ENCODE data around the gene UQCRHL.
"Not testable (repeated sequence)": the region's sequence is repeated elsewhere in the genome, so short reads cannot be mapped to it uniquely, and the experiment has no call there.

The UQCRHL gene
- long read RNA-seq, donor 1, transcript UQCRHL-201 (1 exons, 2,180 nt): major isoform, 12 of 12 reads
- long read RNA-seq, donor 1, partial matches to known transcripts: 0 of 12 reads
- long read RNA-seq, donor 1, other reads (novel, unspliced or antisense): 0 of 12 reads
- long read RNA-seq, donor 2, transcript UQCRHL-201 (1 exons, 2,180 nt): major isoform, 10 of 10 reads
- long read RNA-seq, donor 2, partial matches to known transcripts: 0 of 10 reads
- long read RNA-seq, donor 2, other reads (novel, unspliced or antisense): 0 of 10 reads
- long read RNA-seq, donor 3, transcript UQCRHL-201 (1 exons, 2,180 nt): major isoform, 7 of 7 reads
- long read RNA-seq, donor 3, partial matches to known transcripts: 0 of 7 reads
- long read RNA-seq, donor 3, other reads (novel, unspliced or antisense): 0 of 7 reads
- long read RNA-seq, donor 4, transcript UQCRHL-201 (1 exons, 2,180 nt): major isoform, 11 of 11 reads
- long read RNA-seq, donor 4, partial matches to known transcripts: 0 of 11 reads
- long read RNA-seq, donor 4, other reads (novel, unspliced or antisense): 0 of 11 reads
- long read RNA-seq, donor 5, transcript UQCRHL-201 (1 exons, 2,180 nt): major isoform, 13 of 13 reads
- long read RNA-seq, donor 5, partial matches to known transcripts: 0 of 13 reads
- long read RNA-seq, donor 5, other reads (novel, unspliced or antisense): 0 of 13 reads
- long read RNA-seq, donor 6, transcript UQCRHL-201 (1 exons, 2,180 nt): major isoform, 7 of 7 reads
- long read RNA-seq, donor 6, partial matches to known transcripts: 0 of 7 reads
- long read RNA-seq, donor 6, other reads (novel, unspliced or antisense): 0 of 7 reads
- long read RNA-seq, donor 7, transcript UQCRHL-201 (1 exons, 2,180 nt): major isoform, 13 of 13 reads
- long read RNA-seq, donor 7, partial matches to known transcripts: 0 of 13 reads
- long read RNA-seq, donor 7, other reads (novel, unspliced or antisense): 0 of 13 reads
- long read RNA-seq, donor 8, transcript UQCRHL-201 (1 exons, 2,180 nt): major isoform, 6 of 6 reads
- long read RNA-seq, donor 8, partial matches to known transcripts: 0 of 6 reads
- long read RNA-seq, donor 8, other reads (novel, unspliced or antisense): 0 of 6 reads

DNA sequence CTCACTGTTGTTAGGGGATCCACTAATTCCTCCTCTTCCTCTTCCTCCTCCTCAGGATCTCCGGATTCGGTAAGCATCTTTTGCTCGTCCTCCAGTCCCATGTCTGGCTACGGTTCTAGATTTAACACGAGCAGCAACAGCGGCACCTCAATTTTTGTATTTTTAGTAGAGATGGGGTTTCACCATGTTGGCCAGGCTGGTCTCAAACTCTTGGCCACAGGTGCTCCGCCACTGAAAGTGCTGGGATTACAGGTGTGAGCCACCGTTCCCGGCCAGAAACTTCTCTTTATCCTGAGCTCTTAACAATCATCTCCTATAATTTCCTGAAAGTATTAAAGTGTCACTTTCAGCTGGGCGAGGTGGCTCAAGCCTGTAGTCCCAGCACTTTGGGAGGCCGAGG, at the start of gene UQCRHL:
Gene UQCRHL (minus strand): TSS at position 101 of the 400 bp plus-strand sequence. CDS start 0 bp downstream, at position 101.
- not testable (repeated sequence) for DNase-seq

DNA sequence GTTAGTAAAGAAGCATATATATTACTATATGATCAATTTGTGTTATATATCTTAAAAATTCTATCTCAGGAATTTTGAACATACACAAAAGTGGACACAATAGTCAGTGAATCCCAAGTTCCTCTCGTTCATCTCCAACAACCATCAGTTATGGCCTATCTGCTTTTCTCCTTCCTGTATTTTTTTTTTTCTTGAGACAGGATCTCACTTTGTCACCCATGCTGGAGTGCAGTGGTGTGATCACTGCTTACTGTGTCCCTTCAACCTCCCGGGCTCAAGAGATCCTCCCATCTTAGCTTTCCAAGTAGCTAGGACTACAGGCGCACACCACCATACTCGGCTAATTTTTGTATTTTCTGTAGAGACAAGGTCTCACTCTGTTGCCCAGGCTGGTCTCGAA, 49.4 kb upstream of the UQCRHL start:
- no peak for DNase-seq

DNA sequence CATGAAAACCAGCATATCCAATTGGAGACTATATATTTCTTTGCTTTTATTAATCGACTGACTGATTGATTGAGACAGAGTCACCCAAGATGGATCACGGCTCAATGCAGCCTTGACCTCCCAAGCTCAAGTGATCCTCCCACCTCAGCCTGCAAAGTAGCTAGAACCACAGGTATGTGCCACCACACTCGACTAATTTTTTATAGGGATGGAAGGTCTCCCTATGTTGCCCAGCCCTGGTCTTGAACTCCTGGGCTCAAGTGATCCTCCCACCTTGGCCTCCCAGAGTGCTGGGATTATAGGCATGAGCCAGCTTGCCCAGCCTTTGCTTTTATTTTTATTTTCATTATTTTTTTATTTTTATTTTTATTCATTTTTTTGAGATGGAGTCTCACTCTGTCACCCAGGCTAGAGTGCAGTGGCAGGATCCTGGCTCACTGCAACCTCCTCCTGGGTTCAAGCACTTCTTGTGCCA, 45.4 kb upstream of the UQCRHL start:
- no peak for DNase-seq

DNA sequence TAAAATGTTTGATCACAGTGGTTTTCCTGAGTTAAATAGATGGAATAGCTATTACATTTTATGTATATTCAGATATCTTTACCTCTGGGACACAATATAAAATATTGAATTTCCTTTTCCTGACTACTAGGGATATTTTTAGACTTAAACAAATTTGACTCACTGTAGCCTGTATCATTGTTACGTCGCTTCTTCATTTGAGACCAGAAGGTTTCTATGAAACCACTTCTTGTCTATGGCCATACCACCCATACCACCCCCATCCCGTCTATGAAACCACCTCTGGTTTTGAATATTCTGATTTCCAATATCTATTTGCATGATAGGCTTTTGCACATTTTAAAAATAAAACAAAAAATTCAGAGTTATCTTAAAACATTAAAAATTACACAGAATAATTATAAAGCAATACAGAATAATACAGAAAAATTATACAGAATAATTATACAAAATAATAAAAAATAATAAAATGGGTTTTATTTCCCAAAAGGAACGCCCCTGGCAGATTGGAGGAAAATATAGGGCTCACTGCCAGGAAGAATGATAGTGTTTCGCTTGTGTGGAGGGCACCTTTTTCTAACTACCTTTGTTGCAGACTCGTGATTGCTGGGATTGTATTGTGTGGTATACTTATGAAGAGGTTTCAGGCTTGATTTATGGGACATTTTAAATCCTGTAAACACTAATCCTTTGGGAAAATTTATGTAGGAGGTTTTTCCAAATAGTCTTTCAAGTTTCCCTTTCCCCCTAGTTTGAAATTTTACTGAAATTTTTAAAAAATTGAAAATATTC, 44.8 kb upstream of the UQCRHL start:
- DNase-seq: no peak

DNA sequence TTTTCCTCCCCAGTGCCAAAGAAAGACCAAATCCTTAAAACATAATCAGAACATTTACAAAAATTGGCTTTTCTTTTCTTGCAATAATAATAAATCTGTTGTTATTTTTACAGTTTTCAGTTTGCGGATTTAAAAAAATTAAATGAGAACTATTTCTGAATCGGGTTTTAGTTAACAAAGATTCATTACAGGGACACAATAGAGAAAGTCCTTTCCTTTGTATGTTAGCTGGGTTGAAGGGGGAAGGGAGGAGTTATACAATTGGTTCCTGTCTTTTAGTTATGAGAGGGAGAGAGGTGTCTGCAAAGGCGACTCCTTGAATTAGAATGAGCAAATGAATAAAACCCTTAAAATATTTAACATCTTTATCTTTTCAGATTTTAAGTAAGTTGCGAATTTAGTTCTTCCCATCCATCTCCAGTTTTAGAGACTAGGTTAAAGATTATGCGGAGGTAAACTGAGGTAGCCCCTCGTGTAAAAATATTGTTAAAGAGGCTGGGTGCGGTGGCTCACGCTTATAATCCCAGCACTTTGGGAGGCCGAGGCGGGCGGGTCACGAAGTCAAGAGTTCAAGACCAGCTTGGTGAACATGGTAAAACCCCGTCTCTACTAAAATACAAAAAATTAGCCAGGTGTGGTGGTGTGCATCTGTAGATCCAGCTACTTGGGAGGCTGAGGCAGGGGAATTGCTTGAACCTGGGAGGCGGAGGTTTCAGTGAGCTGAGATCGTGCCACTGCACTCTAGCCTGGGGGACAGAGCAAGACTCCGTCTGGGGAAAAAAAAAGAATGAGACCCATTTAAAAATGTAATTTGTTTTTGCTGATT, 44.0 kb upstream of the UQCRHL start:
- no peak for DNase-seq

DNA sequence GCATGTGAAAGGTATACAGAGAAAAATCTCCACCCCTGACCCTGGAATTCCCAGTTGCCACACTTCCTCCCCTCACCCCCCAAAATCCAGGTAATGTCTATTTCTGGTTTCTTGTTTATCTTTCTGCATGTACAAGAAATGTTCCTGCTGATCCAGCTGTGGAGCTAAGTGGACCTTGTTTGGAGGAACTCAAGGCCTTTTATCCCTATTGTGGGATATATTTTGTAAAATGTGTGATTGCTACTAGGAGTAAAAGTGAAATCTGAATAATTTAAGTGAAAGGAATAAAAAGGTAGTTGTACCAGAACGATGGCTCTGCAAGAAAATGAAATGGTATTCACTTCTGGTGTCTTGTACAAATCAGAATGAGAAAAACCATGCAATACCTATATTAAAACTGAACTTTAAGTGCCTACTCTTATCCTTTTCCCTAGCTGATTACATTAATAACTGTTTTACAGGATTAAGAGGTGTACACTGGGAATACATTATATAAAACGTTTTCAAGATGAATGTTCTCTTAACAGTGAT, 43.1 kb upstream of the UQCRHL start:
- DNase-seq: peak; percentile 39

DNA sequence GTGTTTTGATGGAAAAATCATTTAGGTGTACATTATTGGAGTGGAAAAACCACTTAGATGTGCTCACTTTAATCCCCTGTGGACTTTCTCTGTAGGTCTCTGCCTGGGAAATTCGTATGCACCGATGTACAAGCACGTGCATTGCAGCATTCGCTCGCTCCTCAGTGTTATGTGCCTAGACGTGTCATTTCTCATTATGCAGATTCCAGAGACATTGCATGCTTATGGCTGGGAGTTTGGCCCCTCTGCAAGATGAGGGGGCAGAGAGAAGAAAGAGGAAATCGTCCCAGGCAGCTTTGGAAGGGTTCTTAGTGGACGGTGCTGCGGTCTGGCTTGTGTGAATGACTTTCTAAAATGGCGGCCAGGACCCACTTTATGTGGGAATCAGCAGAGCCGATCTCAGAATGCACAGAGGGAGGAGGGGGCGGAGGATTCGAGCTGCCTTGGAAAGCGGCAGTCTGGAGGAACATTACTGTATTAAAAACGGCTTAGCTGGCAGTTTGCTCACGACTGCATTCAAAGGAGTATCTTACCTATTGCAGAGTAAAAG, 42.4 kb upstream of the UQCRHL start:
- DNase-seq: peak; percentile 88

DNA sequence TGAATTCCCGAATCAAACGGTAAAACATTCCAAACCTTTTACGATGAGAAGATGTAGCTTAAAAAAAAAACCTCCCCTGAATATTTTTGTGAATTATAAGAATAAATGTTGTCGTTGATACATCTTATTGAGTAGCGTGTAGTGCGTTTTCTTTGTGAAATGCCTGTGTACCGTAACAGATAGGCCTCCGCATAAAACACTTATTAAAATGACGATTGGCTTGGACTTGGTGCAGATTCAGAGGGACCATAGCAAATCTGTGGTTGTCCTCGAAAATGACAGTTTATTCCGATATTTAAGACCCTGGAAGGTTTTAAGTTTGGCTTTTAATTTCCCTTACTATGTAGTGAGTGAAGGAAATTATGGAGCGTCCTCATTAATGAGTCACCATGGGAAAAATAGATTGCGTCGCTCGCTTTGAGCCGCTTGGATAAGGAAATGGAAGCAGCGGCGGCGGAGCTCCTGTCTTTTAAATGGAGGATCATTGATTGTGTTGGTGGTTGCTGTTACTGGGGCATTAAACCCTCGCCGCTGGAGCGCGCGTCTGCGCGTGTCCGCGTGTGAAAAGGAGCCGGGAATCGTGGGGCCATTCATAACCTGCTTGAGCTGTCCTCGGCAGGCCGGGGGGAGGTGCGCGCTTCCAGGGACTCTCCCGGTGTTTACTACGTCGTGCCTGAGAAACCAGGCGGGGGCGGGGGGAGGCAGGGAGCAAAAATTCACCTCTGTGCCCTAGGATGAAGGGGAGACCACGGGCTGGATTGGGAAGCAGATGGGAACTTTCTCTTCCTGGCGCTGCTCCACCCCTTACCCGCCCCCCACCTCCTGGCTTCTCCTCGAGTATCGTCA, 41.7 kb upstream of the UQCRHL start:
- peak; percentile 85 for DNase-seq

DNA sequence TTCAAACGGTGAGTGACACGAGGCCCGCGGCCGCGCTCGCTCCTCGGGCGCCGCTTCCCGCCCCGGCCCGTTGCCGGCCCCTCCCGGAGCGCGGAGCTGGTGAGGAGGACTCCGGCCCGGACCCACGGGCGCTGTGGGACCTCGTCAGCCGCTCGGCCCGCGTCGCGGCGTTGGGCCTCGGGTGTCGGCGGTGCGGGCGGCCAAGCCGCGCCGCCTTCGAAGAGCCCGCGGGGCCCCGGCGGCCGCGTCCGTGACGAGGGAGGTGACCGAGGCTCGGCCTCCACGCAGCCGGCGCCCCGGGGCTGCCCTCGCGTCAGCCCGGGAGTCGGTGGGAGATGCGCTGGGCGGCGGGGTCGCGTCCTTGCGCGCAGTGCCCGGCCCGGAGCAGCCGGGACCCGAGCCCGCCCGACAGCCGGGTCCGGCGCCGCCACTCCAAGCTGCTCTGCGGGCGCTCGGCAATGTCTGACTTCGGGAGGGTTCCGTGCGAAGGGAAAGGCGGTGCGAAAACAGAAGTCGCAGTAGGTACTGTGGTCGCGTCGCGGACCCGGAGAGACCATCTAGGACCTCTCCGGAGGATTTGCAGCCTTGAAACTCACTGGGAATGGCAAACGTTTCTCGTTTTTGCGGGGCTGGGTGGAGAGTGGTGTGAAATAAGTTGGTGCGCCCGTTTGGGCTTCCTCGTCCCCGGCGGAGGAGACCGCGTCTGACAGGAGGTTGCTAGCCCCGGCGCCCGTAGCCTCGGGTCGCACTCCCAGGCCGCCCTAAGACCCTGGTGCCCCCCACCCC, 40.9 kb upstream of the UQCRHL start:
- peak; percentile 78 for DNase-seq

DNA sequence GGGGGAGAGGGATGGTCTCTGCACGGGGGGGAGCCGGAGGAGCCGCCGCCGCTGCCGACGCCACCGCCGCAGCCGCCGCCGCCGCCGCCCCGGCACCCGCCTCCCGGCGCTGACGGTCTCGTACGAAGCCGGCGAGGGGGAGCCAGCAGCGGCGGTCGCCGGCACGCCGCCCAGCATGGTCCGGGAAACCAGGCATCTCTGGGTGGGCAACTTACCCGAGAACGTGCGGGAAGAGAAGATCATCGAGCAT, 40.4 kb upstream of the UQCRHL start:
- no peak for DNase-seq

DNA sequence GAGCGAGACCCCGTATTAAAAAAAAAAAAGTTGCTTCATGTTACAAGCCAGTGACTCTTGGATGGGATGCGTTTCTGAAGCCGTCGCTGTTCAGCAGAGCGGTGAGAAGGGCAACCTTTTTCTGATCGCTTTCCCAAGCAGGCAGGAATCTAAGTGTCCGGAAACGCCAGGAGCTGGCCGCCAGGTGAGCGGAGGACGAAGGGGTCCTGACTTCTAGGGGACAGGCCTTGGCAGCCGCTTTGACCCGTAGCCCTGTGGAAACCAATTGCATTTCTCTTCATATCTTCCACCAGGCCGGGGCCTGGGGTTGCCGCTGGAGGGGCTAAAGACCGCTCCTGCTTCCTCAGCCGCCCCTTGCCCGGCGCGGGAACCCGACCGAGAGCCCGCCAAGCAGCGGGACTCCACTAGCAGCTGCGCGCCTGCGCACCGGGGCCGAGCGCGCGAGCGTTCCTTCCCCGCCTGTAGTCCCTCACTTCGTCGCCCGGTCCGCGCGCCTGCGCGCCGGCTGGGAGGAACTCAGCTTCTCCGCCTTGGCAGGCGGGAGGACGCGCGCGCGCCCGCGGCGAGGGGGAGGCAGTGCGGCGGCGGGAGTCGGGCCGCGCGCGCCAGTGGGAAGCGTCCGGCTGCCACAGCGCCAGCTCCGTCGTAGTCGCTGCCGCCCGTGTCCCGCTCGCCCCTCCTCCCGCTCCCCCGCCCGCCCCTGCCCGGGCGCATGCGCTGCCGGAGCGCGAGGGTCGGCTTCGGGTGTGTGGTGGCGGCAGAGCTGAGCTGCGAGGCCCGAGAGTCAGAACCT, 39.8 kb upstream of the UQCRHL start, which contains the start of gene SPEN:
Gene SPEN (plus strand): TSS at position 608 of the 793 bp plus-strand sequence. CDS start 361 bp downstream, outside the sequence.
- DNase-seq: peak; percentile 94

DNA sequence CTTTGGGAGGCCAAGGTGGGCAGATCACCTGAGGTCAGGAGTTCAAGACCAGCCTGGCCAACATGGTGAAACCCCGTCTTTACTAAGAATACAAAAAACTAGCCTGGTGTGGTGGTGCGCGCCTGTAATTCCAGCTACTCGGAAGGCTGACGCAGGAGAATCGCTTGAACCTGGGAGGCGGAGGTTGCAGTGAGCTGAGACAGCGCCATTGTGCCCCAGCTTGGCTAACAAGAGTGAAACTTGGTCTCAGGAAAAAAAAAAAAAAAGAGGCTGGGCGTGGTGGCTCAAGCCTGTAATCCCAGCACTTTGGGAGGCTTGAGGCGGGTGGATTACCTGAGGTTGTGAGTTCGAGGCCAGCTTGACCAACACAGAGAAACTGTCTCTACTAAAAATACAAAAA, 38.6 kb upstream of the UQCRHL start:
- not testable (repeated sequence) for DNase-seq

DNA sequence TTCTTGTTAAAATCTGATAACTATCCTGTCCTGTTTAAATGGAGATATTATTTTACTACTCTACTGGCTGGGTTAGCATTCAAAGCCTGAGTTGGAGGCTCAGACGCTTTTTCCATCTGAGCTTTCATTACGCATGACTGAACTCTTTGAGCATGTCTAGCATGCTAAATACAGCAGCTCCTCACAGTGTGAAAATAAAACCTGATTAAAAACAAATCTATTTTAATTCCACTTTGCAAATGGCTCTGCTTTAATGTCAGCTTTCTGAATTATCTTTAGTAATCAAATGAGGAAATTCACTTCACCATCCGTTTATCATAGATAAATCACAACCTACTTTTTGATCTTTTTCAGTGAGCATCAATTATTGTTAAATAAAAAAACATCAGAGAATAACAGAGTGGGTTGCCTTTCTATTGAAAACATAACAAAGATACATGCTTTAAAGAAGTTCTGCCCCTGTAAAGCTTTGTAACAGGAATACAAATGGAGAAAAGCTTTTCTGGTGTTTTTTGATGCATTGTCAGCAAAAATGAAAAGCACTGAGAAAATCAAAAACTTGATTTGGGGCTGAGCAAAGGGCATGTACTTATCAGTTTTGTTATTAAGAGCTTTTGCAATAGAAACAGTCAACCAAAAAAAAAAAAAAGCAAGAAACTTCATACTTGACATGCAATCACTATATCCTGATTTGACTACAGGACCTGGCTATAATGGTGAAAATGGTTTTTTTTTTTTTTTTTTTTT, 36.5 kb upstream of the UQCRHL start:
- no peak for DNase-seq

DNA sequence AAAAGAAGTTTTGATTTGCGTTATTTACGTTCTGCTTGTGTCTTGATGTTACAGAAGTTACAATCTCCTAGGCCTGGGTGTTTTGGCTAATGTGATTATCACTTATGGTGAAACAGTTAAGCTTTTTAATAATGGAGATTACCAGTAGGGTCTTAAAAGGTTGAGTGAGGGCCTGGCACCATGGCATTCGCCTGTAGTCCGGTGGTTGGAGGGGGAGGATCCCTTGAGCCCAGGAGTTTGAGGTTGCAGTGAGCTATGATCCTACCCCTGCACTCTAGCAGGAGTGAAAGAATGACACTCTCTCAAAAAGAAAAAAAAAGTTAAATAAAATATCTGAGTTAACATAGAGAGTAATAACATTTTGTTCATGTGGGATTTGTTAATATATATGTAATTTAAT, 31.3 kb upstream of the UQCRHL start:
- no peak for DNase-seq

DNA sequence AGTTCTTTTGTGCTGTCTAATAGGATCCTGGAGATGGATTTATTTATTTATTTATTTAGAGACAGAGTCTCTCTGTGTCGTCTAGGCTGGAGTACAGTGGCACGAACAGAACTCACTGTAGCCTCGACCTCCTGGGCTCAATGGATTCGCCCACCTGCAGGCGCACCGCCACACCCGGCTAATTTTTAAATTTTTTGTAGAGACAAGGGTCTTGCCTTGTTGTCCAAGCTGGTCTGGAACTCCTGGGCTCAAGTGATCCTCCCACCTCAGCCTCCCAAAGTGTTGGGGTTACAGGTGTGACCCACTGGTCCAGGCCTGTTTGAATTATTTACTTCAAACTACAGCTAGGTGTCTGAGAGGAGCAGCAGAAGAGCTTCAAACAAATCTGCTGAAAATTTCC, 30.5 kb upstream of the UQCRHL start:
- no peak for DNase-seq

DNA sequence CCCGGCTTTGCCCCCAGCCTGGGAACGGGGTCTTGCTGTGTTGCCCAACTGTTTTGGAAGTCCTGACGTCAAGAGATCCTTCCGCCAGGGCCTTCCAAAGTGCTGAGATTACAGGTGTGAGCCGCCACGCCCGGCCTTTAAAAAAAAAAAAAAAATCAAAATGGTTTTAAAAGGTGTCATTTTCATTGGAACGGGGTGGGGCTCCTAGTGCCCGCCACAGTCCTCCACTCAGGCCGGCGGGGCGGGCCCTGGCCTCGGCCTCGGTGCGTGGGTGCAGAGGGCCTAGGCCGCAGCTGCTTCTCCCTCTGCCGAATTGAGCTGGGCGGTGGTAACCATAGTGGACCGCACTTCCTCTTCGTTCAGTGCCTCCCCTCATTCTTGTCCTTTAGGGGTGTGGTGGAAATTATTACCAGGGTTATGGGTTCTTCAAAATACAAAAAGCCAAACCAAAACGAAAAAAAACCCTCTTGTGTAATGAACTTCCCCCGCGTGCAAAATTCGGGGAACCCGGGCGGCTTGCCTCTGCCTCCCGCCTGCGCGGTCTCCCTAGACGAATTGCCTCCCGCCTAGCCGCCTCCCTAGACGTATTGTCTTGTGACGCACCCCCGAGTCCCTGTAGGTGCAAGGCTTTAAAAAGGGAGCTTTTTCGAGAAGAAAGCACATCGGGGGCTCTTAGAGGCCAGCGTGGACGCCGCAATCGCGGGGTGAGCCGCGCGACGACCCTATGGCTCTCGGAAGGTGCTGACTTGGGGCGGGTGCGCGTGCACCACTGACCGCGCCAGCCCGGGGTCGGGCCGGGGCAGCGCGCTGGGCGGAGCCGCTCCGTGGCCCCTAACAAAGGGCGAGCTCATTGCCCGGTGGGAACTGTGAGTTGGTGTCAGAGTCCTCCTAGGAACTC, 29.6 kb upstream of the UQCRHL start:
- DNase-seq: peak; percentile 73

Data from right kidney (tissue), 9 donors.